Astrocyte (in vitro differentiated cells and primary cell): ENCODE data around the gene TBCC. TPM values are rescaled to one million over a fixed set of nuclear protein-coding genes. Genes with fewer than 3 reads are reported as not detected.

Experiments used
- DNase-seq: peaks from one replicate; pipeline ENCODE4 v3.0.0-alpha.2; 2010; ENCODE audit warnings: low read depth
- FAIRE-seq: peaks from 2 replicates; lab custom pipeline; 2011; peaks lifted over from hg19 to GRCh38; lab: Jason Lieb, UNC
- H2AFZ ChIP-seq: 2 replicates; pipeline ENCODE4 v1.6.0; 2012; ENCODE audit warnings: low read depth, low read length, inconsistent platforms
- H3K27ac ChIP-seq: 2 replicates; pipeline ENCODE4 v1.5.1; 2011; ENCODE audit warnings: low read depth, low read length, inconsistent platforms
- H3K27me3 ChIP-seq: 2 replicates; pipeline ENCODE4 v1.6.0; 2011; ENCODE audit warnings: low read length, inconsistent platforms; ENCODE audit not compliant: insufficient read depth
- H3K36me3 ChIP-seq: 2 replicates; pipeline ENCODE4 v1.5.1; 2011; ENCODE audit warnings: low read length, inconsistent platforms; ENCODE audit not compliant: insufficient read depth
- H3K4me1 ChIP-seq: 2 replicates; pipeline ENCODE4 v1.5.1; 2011; ENCODE audit warnings: low read length, inconsistent platforms; ENCODE audit not compliant: insufficient read depth
- H3K4me2 ChIP-seq: 2 replicates; pipeline ENCODE4 v1.6.0; 2012; ENCODE audit warnings: low read length, inconsistent platforms
- H3K4me3 ChIP-seq: 2 replicates; pipeline ENCODE4 v1.5.1; 2011; ENCODE audit warnings: low read depth, mild to moderate bottlenecking, low read length, inconsistent platforms; ENCODE audit not compliant: insufficient read depth
- H3K79me2 ChIP-seq: 2 replicates; pipeline ENCODE4 v1.6.0; 2012; ENCODE audit warnings: mild to moderate bottlenecking, low read length, inconsistent platforms; ENCODE audit not compliant: insufficient read depth
- H3K9ac ChIP-seq: 2 replicates; pipeline ENCODE4 v1.6.0; 2012; ENCODE audit warnings: mild to moderate bottlenecking, low read length, inconsistent platforms
- H3K9me3 ChIP-seq: 2 replicates; pipeline ENCODE4 v1.5.1; 2012; ENCODE audit warnings: low read depth, mild to moderate bottlenecking, low read length, inconsistent platforms; ENCODE audit not compliant: insufficient read depth
- H4K20me1 ChIP-seq: 2 replicates; pipeline ENCODE4 v1.6.0; 2012; ENCODE audit warnings: low read length, inconsistent platforms; ENCODE audit not compliant: insufficient read depth
- H3K27ac Mint-ChIP-seq: one replicate; pipeline ENCODE4 v1.8.0; 2021; ENCODE audit warnings: mild to moderate bottlenecking, mixed read lengths; ENCODE audit not compliant: unreplicated experiment
- H3K27me3 Mint-ChIP-seq: one replicate; pipeline ENCODE4 v1.8.0; 2021; ENCODE audit warnings: low read depth, mixed read lengths; ENCODE audit not compliant: unreplicated experiment
- H3K36me3 Mint-ChIP-seq: one replicate; pipeline ENCODE4 v1.8.0; 2021; ENCODE audit warnings: low read depth, mixed read lengths; ENCODE audit not compliant: unreplicated experiment
- H3K4me1 Mint-ChIP-seq: one replicate; pipeline ENCODE4 v1.8.0; 2021; ENCODE audit warnings: low read depth, mixed read lengths; ENCODE audit not compliant: unreplicated experiment
- H3K4me3 Mint-ChIP-seq: one replicate; pipeline ENCODE4 v1.8.0; 2021; ENCODE audit warnings: mild to moderate bottlenecking, moderate library complexity, mixed read lengths; ENCODE audit not compliant: unreplicated experiment
- H3K9me3 Mint-ChIP-seq: one replicate; pipeline ENCODE4 v1.8.0; 2021; ENCODE audit warnings: mild to moderate bottlenecking, mixed read lengths; ENCODE audit not compliant: unreplicated experiment
- CTCF ChIP-seq: IDR thresholded peaks from 2 replicates; pipeline ENCODE4 v1.5.1; 2011; ENCODE audit warnings: low read depth, mild to moderate bottlenecking, inconsistent platforms, low read length, moderate library complexity; ENCODE audit not compliant: insufficient read depth
- EZH2 ChIP-seq: IDR thresholded peaks from 2 replicates; pipeline ENCODE4 v1.6.1; 2012; ENCODE audit warnings: mild to moderate bottlenecking, low read length, inconsistent platforms; ENCODE audit not compliant: insufficient read depth
- total RNA-seq: library from RNA; stranded (reverse); gene quantifications from 2 replicates; pipeline ENCODE4 v1.2.1, GENCODE V29; 2021

Gene TBCC
- total RNA-seq, 1 donor from 2014 or later, result 25.8 TPM

- Histone ChIP-seq H3K27me3 (no peaks in the 10 kb centered on the region), H3K4me2 (no peak overlapping the region), H3K4me3 (no peak overlapping the region), H3K4me1 (peaks cover 9% of the 10 kb centered on the region), H3K36me3 (no peaks in the 10 kb centered on the region), H3K79me2 (no peaks in the 10 kb centered on the region), H2AFZ (no peak overlapping the region), H3K27ac (no peak overlapping the region), H3K9ac (no peak overlapping the region), H4K20me1 (no peaks in the 10 kb centered on the region), H3K9me3 (no peaks in the 10 kb centered on the region)
- Mint-ChIP-seq H3K4me1 (peaks cover 3% of the 10 kb centered on the region), H3K9me3 (peaks cover 2% of the 10 kb centered on the region), H3K27ac (no peak overlapping the region), H3K4me3 (no peak overlapping the region), H3K36me3 (peaks cover 9% of the 10 kb centered on the region), H3K27me3 (no peaks in the 10 kb centered on the region)
- DNase-seq (no peak), FAIRE-seq (no peak)
- TF ChIP-seq CTCF, result no peak
- TF ChIP-seq EZH2, result no peak
These were observed 16.5 kb upstream of the TBCC start for GRCh38 chr6:42762426-42762859.

GRCh38 chr6:42761287-42762067 is 15.6 kb upstream of the TBCC start:
- Histone ChIP-seq H3K9ac (no peak overlapping the region), H4K20me1 (no peaks in the 10 kb centered on the region), H3K27me3 (no peaks in the 10 kb centered on the region), H2AFZ (no peak overlapping the region), H3K36me3 (no peaks in the 10 kb centered on the region), H3K4me3 (no peak overlapping the region), H3K27ac (no peak overlapping the region), H3K4me2 (no peak overlapping the region), H3K79me2 (no peaks in the 10 kb centered on the region), H3K9me3 (no peaks in the 10 kb centered on the region), H3K4me1 (peaks cover 9% of the 10 kb centered on the region)
- Mint-ChIP-seq H3K27me3 (no peaks in the 10 kb centered on the region), H3K4me1 (peaks cover 3% of the 10 kb centered on the region), H3K4me3 (no peak overlapping the region), H3K36me3 (peaks cover 9% of the 10 kb centered on the region), H3K9me3 (peaks cover 2% of the 10 kb centered on the region), H3K27ac (no peak overlapping the region)
- DNase-seq (no peak), FAIRE-seq (no peak)
- TF ChIP-seq CTCF, result no peak
- TF ChIP-seq EZH2, result no peak
